HG02763 (cell line): ENCODE data around the gene COL5A1.

Experiments
- ATAC-seq: cut with Tn5 transposase; IDR thresholded peaks from one replicate; pipeline ENCODE4 v1.9.1; 2021; ENCODE audit warnings: mild to moderate bottlenecking, moderate library complexity; ENCODE audit not compliant: unreplicated experiment

The COL5A1 gene

GRCh38 chr9:134868751-134869553 lies 227.3 kb downstream of the COL5A1 start:
- no peak for ATAC-seq

DNA sequence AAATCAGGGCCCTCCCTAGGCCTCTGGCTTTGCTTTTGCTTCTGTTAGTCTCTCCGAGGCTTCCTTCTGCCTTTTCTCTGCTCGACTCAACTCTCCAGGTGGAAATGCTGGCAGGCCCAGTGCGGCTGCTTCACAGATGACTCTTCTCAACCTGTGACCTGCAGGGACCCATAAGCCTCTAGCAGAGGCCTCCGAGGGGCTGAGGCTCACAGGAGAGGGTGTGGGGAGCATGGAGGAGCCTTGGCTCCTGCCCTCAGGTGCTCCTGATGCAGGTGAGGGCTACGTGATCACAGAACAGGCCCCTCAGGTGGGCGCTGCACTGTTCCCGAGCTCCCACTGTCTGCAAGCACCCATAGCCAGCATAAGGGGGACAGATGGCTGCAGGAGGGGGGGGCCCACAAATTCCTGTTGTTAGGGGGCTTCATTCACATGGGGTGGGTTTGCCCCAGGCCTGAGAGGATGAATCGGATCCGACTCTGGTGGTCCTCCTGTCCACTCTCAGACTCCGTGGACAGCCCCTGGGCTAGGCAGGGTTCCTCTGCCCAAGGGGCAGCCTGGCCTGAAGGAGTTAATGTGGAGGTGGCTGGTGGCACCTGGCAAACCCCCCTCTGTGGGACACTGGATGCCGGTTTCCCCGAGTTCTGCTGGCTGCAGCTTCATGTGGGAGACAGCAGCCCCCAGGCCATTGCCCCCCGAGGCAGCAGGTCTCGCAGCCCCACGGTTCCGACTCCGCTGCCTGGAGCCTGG lies 228.1 kb downstream of the COL5A1 start:
- ATAC-seq = no peak

DNA sequence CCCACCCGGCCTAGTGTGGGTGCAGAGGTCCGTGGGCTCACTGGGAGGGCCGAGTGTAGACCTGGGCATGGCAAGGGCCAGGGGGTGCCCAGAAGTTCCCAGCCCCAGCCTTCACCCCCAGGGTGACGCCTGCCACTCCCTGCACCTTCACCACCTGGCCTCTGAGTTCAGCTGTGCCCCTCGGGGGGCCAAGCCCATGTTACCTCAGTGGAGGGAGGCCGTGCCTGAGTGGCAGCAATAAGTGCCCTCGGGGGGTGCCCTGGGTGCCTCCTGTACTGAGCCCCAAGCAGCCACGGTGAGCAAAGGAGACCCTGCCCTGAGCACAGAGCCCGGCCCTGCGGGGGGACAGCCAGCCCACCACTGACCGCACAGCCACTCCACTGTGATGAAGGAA lies 228.7 kb downstream of the COL5A1 start:
- ATAC-seq = no peak

GRCh38 chr9:134870746-134871662 lies 229.4 kb downstream of the COL5A1 start:
- ATAC-seq = no peak

GRCh38 chr9:134871697-134872340 lies 230.2 kb downstream of the COL5A1 start:
- no peak for ATAC-seq

- ATAC-seq = no peak
Measured at GRCh38 chr9:134872482-134873231, 231.1 kb downstream of the COL5A1 start.

GRCh38 chr9:134875371-134875770 lies 233.8 kb downstream of the COL5A1 start:
- no peak for ATAC-seq

GRCh38 chr9:134877541-134877940 lies 235.9 kb downstream of the COL5A1 start:
- no peak for ATAC-seq

DNA sequence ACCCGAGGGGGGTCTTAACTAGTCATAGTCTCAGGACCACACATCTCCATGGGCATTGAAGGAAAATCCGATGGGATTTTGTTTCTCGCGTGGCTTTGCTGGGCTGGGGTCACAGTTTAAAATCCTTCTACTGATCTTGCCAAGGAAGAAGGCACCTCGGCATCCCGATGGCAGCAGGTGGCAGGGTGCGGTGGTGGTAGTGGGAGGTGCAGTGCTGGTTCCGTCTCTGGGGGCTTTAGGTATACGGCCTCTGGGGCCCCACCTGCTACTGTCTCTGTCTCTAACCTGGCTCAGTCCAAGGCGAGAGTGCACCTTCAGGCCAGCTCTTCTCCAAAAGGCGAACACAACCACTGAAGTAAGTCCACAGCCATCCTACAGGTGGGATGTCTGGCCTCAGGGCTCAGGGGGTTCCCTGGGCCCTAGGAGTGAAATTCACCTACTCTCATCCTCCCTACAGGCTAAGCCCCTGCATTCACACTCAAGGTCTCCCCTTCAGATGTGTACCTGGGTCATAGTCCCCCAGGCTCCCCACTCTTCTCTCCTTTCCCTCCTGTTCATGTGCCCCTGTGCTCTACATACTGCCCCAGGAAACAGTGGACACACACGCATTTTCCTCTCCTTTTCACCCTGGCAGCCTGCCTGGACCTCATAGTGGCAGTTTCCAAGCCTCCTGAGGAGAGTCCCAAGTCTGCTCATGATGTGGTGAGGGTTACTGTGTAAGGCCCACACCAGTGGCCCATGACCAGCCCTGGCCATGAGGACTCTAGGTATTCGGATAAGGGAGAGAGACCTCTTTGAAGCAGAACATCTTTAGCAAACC lies 238.3 kb downstream of the COL5A1 start:
- no peak for ATAC-seq

GRCh38 chr9:134880484-134881312 lies 239.1 kb downstream of the COL5A1 start, which contains the start of gene FCN2:
FCN2 (plus strand) TSS chr9:134880810; CDS start chr9:134880822, 12 bp downstream.
- no peak for ATAC-seq

GRCh38 chr9:134881313-134881670 lies 239.7 kb downstream of the COL5A1 start:
- no peak for ATAC-seq

DNA sequence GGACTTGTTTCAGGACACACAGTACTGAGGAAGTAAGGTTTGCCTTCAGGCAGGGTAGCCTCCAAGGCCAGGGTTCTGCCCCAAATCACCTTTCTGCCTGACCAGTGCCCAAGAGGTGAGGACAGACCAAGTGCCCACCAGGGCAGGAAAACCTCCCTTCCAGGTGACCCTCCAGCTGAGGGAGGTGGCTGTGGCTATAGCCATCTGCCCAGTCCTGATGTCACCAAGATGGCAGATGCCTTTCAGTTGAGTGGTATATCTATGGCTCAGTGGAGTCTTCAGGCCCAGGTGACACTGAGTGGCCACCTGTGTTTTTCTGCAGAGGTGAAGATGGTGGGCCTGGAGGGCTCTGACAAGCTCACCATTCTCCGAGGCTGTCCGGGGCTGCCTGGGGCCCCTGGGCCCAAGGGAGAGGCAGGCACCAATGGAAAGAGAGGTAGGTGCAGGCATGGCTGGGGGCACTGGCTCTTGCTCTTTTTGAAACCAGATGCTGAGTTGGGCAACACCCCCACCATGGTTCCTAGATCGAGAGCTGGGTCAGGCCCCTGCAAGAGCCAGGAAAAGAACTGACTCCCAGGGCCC lies 240.7 kb downstream of the COL5A1 start:
- no peak for ATAC-seq

- no peak for ATAC-seq
Measured at GRCh38 chr9:134883040-134883782, 241.6 kb downstream of the COL5A1 start.

GRCh38 chr9:134884492-134884891 lies 242.9 kb downstream of the COL5A1 start:
- ATAC-seq = no peak

DNA sequence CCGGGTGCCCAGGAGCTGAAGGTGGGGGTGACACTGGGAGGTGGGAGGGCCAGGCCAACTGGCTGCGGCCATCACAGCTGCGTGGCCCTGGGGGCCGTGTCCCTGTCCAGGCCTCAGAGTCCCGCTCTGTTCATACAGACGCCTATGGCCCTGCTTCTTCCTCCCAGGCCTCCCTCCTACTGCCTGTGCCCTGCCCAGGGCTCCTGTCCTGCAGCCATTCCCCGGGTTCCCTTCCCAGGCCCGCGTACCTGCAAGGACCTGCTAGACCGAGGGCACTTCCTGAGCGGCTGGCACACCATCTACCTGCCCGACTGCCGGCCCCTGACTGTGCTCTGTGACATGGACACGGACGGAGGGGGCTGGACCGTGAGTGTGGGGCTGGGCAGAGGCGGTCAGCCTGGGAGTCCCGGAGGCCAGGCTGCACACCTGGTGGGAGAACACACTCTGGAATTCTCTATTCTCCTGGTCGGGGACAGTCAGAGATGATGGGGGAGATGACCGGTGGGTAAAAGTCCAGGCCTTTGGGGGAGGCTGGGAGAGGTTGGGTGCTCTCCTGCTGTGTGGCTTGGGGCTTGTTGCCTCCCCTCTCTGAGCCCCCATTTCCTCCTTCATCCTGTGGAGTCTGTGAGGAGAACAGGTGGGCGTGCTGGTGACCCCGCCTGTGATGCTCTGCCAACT lies 243.5 kb downstream of the COL5A1 start:
- ATAC-seq = no peak

DNA sequence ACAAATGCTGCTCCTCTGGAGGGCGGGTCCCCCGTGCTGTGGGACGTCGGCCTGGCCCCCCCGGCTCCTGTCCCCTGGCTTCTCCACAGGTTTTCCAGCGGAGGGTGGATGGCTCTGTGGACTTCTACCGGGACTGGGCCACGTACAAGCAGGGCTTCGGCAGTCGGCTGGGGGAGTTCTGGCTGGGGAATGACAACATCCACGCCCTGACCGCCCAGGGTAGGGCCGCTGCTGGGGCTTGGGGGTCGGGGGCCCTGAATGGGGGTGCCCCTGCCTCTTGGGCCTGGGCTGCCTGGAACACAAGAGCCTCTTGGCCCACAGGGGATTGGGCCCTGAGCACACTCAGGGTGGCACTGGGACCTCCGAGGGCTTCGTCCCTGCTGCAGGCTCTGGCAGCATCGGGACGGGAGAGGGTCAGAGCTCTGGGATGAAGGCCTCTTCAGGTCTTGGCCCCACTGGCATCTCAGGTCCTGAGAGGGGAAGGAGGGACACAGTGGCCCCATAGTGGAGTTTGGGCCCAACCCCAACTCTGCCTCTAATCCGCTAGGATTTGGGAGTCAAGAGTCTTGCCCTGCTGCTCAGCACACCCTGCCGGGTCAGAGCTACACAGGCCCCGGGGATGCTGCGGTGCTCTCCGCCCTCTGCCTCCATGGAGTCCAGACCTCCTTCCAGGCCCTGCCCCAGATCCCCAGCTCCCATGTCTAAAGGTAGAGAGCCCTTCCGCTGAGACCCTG lies 244.2 kb downstream of the COL5A1 start:
- ATAC-seq = no peak
